HepG2 (cell line): ENCODE results near the gene POFUT1. TPM values are rescaled to one million over a fixed set of nuclear protein-coding genes. Genes with fewer than 3 reads are reported as not detected.
A peak's percentile ranks its signal among the peaks of the same experiment; 100 is the strongest.

Source experiments
- MTA1 ChIP-seq: sonication (generic); formaldehyde crosslinking; IDR thresholded peaks from 2 replicates; pipeline ENCODE4 v1.4.0; 2020; ENCODE audit warnings: missing genetic modification reagents, mild to moderate bottlenecking, borderline replicate concordance
- SPEN ChIP-seq: sonication (generic); formaldehyde crosslinking; IDR thresholded peaks from 2 replicates; pipeline ENCODE4 v1.5.1; 2020; ENCODE audit warnings: low read depth, mild to moderate bottlenecking, missing genetic modification reagents
- ZMYM2 ChIP-seq: sonication (generic); formaldehyde crosslinking; IDR thresholded peaks from 2 replicates; pipeline ENCODE4 v1.8.0; 2022; ENCODE audit warnings: mild to moderate bottlenecking, missing genetic modification reagents
- ZNF318 ChIP-seq: sonication (generic); formaldehyde crosslinking; IDR thresholded peaks from 2 replicates; pipeline ENCODE4 v1.4.0; 2020; ENCODE audit warnings: mild to moderate bottlenecking, missing genetic modification reagents
- ZNF460 ChIP-seq: sonication (generic); formaldehyde crosslinking; IDR thresholded peaks from 2 replicates; pipeline ENCODE4 v1.5.1; 2020; ENCODE audit warnings: missing genetic modification reagents, mild to moderate bottlenecking, borderline replicate concordance
- ZNF687 ChIP-seq: sonication (generic); formaldehyde crosslinking; IDR thresholded peaks from 2 replicates; pipeline ENCODE4 v1.5.1; 2020; ENCODE audit warnings: mild to moderate bottlenecking, missing genetic modification reagents, moderate library complexity
- microRNA counts: library from miRNA; unstranded; fragments of <30 nt; microRNA quantifications from one replicate; lab custom pipeline; 2015
- polyA plus RNA-seq, 8 experiments: library from polyadenylated mRNA; depleted of rRNA in 3 of 8; stranded (reverse) in 7 of 8; unstranded in 1 of 8; fragments of >200 nt; fragmentation: Illumina TruSeq in 4 of 8; extraction: Trizol in 4 of 8; gene quantifications; 2 replicates each; pipeline versions ENCODE4 v1.2.1 to v1.2.3, GENCODE V29; 2011 to 2016; ENCODE audit warnings: low read depth in 4 of 8, missing spikeins in 1 of 8, mixed read lengths in 1 of 8; ENCODE audit not compliant: insufficient read depth in 1 of 8
- total RNA-seq, 5 experiments: library from RNA; depleted of rRNA; stranded (reverse); fragments of >200 nt; fragmentation: Illumina TruSeq; extraction: Trizol; gene quantifications; 2 replicates each; pipeline ENCODE4 v1.2.3, GENCODE V29; 2016; ENCODE audit warnings: low read depth in 1 of 5

Gene POFUT1
- total and polyA plus RNA-seq, 2 of the 13 experiments (the other 11 are each of a cell fraction or from before 2014, with no cell fraction given) = 35.5 to 58.3 TPM

GRCh38 chr20:32287231-32287638 is 79.6 kb downstream of the POFUT1 start (continued):
- TF ChIP-seq ZNF318 = 0 out of 2 replicates have a peak, but pooled peaks have one; percentile 48
- no peak for TF ChIP-seq MTA1 (CRISPR knock-in tag)
- TF ChIP-seq ZNF687 (CRISPR knock-in tag) = no peak; the same call in 1 of the 2 replicates
- 0 out of 2 replicates have a peak, but pooled peaks have one; percentile 30 for TF ChIP-seq ZMYM2
- TF ChIP-seq ZNF460 (CRISPR knock-in tag) = peak; percentile 55; the same call in 1 of the 2 replicates
- TF ChIP-seq SPEN (CRISPR knock-in tag) = 0 out of 2 replicates have a peak, but pooled peaks have one; percentile 1
- TF ChIP-seq, all 625 proteins: peak for 13

MicroRNA genes within 50 kb of the gene (microRNA counts, 767-probe panel; counts per million panel counts)
- not detected for microRNA hsa-miR-1825 (lab: Ali Mortazavi, UCI)

Other genes with a start within 250 kb of the POFUT1 start
- gene XKR7, start 239.7 kb upstream of the POFUT1 start, total RNA-seq (2016; rRNA removed; fragmentation: Illumina TruSeq; extraction: Trizol) = not detected in 2 replicates
- gene XKR7, start 239.7 kb upstream of the POFUT1 start, polyA plus RNA-seq (2011; rRNA removed) = not detected in 2 replicates
- gene CCM2L, start 197.4 kb upstream of the POFUT1 start, total RNA-seq (2016; rRNA removed; fragmentation: Illumina TruSeq; extraction: Trizol) = 0.15 TPM in 1 of 2 replicates, not detected in the other
- gene CCM2L, start 197.4 kb upstream of the POFUT1 start, polyA plus RNA-seq (2011; rRNA removed) = not detected in 2 replicates
- not detected in 2 replicates for gene HCK, start 155.6 kb upstream of the POFUT1 start, total RNA-seq (2016; rRNA removed; fragmentation: Illumina TruSeq; extraction: Trizol)
- gene HCK, start 155.6 kb upstream of the POFUT1 start, polyA plus RNA-seq (2011; rRNA removed) = 0.04 and 0.10 TPM in 2 replicates
- 30.3 and 53.5 TPM in 2 replicates for gene TM9SF4, start 98.2 kb upstream of the POFUT1 start, total RNA-seq (2016; rRNA removed; fragmentation: Illumina TruSeq; extraction: Trizol)
- 171 and 183 TPM in 2 replicates for gene TM9SF4, start 98.2 kb upstream of the POFUT1 start, polyA plus RNA-seq (2011; rRNA removed)
- gene PLAGL2, start 137 bp upstream of the POFUT1 start, total RNA-seq (2016; rRNA removed; fragmentation: Illumina TruSeq; extraction: Trizol) = 15.3 and 26.5 TPM in 2 replicates
- gene PLAGL2, start 137 bp upstream of the POFUT1 start, polyA plus RNA-seq (2011; rRNA removed) = 14.9 and 15.2 TPM in 2 replicates
- gene KIF3B, start 69.8 kb downstream of the POFUT1 start, total RNA-seq (2016; rRNA removed; fragmentation: Illumina TruSeq; extraction: Trizol) = 28.8 and 36.4 TPM in 2 replicates
- gene KIF3B, start 69.8 kb downstream of the POFUT1 start, polyA plus RNA-seq (2011; rRNA removed) = 20.2 and 23.6 TPM in 2 replicates
- 47.3 and 62.1 TPM in 2 replicates for gene ASXL1, start 150.5 kb downstream of the POFUT1 start, total RNA-seq (2016; rRNA removed; fragmentation: Illumina TruSeq; extraction: Trizol)
- 74.8 and 87.6 TPM in 2 replicates for gene ASXL1, start 150.5 kb downstream of the POFUT1 start, polyA plus RNA-seq (2011; rRNA removed)